Activated CD8-positive, alpha-beta memory T cell treated with anti-CD3 and anti-CD28 coated beads for 36 hours (primary cell): ENCODE measurements around the gene HSPB8. TPM values are rescaled to one million over a fixed set of nuclear protein-coding genes. Genes with fewer than 3 reads are reported as not detected.
"Not testable (repeated sequence)": the region's sequence is repeated elsewhere in the genome, so short reads cannot be mapped to it uniquely, and the experiment has no call there.

Experiments used
- CTCF ChIA-PET: fragments of 350-600 bp; sonication (Branson Sonifier 250); formaldehyde crosslinking; loops from one replicate; lab custom pipeline; 2021; ENCODE audit warnings: antibody characterized with exemption; lab: Charles Lee
- POLR2A ChIA-PET: fragments of 350-600 bp; sonication (Branson Sonifier 250); formaldehyde crosslinking; loops from one replicate; lab custom pipeline; 2021; ENCODE audit warnings: antibody characterized with exemption; lab: Charles Lee
- total RNA-seq, 2 experiments: library from RNA; stranded (reverse); gene quantifications; one replicate each; pipeline ENCODE4 v1.2.3, GENCODE V29; 2021

The HSPB8 gene
- total RNA-seq, 2 experiments from 2014 or later = not detected

DNA sequence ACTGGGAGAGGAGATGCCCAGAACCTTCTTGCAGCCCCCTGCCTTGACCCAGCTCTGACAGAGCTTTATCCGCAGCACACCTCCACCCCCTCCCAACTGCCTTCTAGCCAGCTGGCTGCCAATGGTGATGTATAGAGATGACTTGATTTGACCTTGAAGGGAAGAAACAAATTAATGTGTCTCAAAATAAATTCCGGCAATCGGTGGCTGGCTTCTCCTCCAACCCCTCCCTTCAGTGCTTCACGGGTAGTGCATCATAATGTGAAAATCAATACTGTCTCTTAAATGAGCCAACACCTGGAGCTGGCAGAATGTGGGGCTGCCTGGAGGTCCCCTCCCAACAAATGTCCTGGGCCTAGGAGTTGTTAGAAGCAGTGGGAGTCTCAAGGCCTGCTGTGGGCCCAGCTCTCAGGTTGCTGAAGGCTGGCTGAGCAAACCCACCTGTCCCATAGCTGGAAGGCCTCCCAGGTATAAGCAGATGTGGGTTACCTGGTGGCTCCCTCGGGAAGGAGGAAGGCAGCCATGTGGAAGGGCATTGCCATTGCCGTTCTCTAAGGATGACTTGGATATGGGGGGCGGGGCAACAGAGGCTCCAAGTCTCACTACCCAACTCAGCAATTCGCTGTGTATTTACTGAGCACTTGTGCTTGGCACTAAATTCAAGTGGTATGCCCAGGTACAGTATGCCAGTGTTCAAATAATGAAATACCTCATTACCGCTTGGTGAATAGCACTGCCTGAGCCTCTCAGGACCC, 23.2 kb downstream of the HSPB8 start:
- POLR2A ChIA-PET = no interaction called here
- CTCF ChIA-PET = no interaction called here

GRCh38 chr12:119202544-119202943, 23.8 kb downstream of the HSPB8 start:
- ChIA-PET POLR2A (no interaction called here), CTCF (no interaction called here)

DNA sequence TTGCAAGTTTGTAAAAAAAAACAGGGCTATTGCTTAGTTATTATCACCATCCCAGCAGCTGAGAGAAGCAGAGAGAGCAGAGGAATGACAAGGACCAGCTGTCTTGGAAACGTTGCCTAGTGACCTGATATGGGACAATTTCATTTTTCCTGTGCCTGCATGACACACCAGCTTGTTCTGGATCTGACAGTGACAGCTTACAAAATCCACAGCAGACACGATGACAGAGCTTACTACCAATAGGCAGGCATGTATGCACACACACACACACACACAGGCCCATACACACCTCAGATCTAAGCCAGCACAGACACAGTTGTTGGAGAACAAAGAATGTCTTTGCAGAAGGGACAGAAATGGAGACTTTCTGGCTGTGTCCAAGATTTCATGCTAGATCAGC, 25.4 kb downstream of the HSPB8 start:
- POLR2A ChIA-PET = no interaction called here

DNA sequence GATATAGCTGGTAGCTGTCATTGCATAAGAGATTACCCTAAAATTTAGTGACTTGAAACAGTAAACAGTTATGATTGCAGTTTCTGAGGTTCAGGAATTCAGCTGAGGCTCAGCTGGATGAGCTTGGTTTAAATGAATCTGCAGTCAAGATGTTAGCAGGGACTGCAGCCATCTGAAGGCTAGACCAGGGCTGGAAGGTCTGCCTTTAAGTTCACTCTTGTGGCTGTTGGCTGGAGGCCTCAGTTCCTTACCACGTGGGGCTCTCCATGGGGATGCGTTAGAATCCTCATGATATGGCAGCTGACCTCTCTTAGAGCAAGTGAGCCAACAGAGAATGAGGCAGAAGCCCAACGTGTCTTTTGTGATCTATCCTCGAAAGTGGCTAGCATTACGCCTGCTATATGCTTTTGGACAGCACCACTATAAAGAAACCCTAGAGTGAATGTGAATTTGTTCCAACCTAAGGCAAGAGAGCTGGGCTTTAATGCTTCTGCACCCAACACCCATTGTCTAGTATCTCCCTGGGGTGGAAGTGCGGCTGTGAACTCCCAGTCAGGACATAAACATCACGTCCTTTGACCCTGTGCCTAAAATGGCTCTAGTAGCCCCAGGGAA, 26.0 kb downstream of the HSPB8 start:
- POLR2A ChIA-PET = no interaction called here
- CTCF ChIA-PET = no interaction called here

More for the DNA sequence above, 25.4 kb downstream of the HSPB8 start:
- CTCF ChIA-PET = no interaction called here

DNA sequence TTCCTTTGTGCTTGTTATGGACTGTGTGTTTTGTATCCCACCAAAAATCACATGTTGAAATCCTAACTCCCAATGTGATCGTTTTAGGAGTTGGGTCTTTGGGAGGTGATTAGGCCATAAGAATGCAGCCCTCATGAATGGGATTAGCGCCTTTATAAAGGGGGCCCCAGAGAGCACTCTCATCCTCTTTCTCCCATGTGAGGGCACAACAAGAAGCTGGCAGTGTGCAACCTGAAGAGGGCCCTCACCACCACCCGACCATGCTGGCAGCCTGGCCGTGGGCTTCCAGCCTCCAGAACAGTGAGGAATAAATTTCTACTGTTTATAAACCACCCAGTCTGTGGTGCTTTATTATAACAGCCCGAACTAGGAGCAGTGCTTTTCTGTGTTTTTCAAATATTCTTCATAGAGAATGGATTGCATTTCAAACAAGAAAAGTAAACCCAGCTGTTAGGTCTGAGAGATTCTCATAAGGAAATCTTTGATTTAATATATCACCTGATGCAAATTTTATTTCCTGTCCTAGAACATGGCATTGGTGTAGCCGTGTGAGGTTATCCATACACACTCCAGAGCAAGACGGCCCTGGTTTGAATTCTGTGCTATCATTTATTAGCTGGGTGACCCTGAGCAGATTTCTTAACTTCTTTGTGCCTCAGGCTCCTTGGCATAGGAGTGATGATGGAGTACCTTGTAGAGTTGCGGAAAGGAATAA, 27.8 kb downstream of the HSPB8 start:
- POLR2A ChIA-PET = no interaction called here
- CTCF ChIA-PET = no interaction called here

DNA sequence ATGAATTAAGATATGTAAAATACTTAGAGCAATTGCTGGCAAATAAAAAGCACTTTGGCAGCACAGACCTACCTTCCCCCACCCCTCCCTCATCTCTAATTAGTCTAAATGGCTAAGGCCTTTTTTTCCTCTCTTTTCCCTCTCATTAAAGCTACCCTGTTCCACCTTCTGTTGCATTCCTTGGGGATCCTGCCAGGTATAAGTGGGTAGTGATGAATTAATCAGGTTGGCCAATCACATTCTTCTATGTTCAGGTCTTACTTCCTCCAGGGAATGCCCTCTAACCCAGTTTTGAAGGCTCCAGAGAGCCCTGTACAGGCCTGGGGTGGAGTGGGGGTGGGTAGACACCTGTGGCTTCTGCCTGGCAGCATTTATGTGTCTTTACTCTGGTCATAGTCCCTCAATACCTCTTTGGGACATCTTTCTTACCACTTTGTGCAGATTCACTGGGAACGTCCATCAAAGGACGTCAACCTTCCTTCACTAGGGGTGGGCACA, 28.4 kb downstream of the HSPB8 start:
- POLR2A ChIA-PET = no interaction called here

DNA sequence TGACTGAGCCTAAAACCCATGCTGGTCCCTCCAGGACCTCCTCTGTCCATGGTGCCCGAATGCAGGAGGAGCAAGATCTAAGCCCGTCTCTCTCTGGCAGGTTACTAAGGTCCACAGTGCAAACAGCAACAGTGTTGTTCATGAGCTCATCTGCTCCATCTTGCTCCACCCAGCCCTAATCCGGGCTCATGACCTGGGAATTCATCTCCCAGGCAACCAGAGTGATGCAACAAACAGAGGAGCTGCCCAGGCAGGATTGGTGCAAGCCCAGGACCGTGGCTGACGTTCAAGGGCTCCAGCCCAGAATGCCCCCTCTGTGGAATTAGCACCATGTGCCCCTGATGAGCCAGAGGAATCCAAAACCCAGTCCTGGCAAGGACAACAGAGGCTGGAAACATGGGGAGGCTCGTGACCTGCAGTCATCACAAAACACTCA, 29.9 kb downstream of the HSPB8 start:
- ChIA-PET CTCF (no interaction called here), POLR2A (no interaction called here)

More for the DNA sequence above, 28.4 kb downstream of the HSPB8 start:
- CTCF ChIA-PET = no interaction called here

- ChIA-PET POLR2A (no interaction called here), CTCF (no interaction called here)
These were observed 33.2 kb downstream of the HSPB8 start for GRCh38 chr12:119211884-119212283.

- CTCF ChIA-PET = no interaction called here
- POLR2A ChIA-PET = no interaction called here
These were observed 37.4 kb downstream of the HSPB8 start for GRCh38 chr12:119216084-119216483.

- POLR2A ChIA-PET, CTCF ChIA-PET: not testable (repeated sequence)
These were observed 40.1 kb downstream of the HSPB8 start for GRCh38 chr12:119218875-119219274.

GRCh38 chr12:119222222-119222951, 43.7 kb downstream of the HSPB8 start:
- ChIA-PET POLR2A (no interaction called here), CTCF (no interaction called here)

DNA sequence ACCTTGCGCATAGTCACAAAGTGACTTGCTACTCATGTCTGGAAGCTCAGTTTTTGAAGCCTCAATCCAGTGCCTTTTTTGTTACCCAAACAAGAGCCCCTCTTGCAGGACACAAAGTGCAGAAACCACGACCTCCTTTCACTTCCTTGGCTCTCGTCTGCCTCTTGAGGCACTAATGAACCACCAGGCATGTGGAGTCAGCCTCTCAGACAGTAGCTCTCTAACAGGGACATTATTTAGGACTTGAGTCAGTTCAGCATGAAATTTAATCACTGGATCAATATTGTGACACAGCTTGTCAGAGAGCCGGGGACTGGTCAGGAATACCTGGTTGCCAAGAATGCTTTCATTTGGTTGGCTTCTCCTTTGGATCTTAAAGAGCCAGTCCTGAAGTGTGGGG, 46.7 kb downstream of the HSPB8 start:
- ChIA-PET CTCF (no interaction called here), POLR2A (no interaction called here)

DNA sequence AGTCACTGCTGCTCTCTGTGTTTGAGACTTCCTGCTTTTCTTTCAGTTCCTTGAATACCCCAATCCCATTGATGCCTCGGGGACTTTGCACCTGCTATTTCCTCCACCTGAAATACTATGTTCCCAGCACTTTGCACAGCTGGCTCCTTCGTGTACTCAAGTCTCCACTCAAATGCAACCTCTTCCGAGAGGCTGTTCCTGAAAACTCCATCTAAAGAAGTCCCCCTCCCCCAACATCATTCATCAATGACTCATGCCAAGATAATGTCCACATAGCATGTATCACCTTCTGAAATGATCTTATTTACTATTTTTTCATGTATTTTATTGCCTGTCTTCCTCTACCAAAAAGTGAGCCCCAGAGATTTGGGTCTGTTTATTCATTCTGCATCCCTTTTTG, 48.6 kb downstream of the HSPB8 start:
- ChIA-PET CTCF (no interaction called here), POLR2A (no interaction called here)

DNA sequence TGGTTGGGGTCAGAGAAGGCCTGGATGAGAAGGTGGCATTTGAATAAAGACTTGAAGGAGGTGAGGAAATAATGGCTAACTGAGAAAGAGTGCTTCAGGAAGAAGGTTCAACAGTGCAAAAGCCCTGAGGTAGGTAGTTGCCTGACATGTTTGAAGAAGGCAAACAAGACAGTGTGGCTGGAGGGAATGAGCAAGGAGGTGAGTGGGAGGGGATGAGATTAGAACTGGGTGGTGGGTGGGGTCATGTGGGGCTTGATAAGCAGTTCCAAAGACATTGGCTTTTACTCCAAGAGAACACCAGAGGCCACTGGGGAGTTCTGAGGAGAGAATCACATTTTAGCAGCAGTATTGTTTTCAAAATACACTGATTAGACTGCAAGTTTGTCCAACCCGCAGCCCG, 50.5 kb downstream of the HSPB8 start:
- ChIA-PET POLR2A (no interaction called here), CTCF (no interaction called here)

- CTCF ChIA-PET = no interaction called here
- POLR2A ChIA-PET = no interaction called here
These were observed 51.1 kb downstream of the HSPB8 start for GRCh38 chr12:119229837-119230236.

- CTCF ChIA-PET = no interaction called here
- POLR2A ChIA-PET = no interaction called here
These were observed 52.1 kb downstream of the HSPB8 start for GRCh38 chr12:119230807-119231206.

DNA sequence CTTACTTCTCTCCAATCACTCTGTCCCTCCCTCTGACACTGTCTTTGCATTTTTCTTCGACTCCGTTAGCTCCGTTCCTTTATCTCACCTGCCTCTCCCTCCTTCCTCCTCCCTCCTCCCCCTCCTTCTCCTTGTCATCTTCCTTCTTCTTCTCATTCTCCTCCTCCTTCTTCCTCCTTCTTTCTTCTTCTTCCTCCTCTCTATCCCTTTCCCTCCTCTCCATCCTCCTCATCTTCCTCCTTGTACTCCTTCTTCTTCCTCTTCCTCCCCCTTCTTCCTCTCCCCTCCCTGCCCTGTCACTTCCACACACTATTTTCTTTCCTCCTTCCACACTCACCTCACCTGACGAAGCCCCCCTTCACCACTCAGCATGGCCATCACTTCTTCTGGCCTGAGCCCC, 53.0 kb downstream of the HSPB8 start:
- ChIA-PET CTCF (no interaction called here), POLR2A (no interaction called here)

DNA sequence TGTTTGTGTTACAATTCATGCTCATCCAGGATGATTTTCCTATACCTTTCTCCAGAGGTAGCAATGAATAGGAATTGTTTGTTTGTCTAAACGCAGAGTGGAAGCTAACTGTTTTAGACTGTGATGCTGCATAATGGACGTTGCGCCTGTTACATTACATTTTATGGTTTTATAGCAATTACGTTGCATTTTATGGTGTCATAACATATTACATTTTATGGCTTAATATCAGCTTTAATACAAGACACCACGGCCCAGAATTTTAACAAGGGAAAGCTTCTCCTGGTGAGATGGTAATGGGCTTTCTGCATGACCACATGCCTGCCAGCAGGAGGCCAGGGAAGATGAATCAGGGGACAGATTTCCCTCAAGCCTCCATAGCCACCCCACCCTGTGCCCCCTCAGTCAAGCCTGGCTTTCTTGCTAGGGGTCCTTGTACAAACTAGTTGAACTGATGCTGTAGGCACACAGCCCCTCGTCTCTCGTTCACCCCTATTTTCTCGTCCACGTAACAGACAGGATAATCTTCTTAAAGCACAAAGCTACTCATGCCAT, 56.5 kb downstream of the HSPB8 start:
- POLR2A ChIA-PET = no interaction called here
- CTCF ChIA-PET = no interaction called here

- POLR2A ChIA-PET = no interaction called here
- CTCF ChIA-PET = no interaction called here
These were observed 57.6 kb downstream of the HSPB8 start for GRCh38 chr12:119236372-119236771.

GRCh38 chr12:119239040-119239439, 60.3 kb downstream of the HSPB8 start:
- POLR2A ChIA-PET = no interaction called here
- CTCF ChIA-PET = no interaction called here
